HG02759 (cell line): ENCODE measurements around the gene KCNN3.

Experiments used
- ATAC-seq: cut with Tn5 transposase; IDR thresholded peaks from one replicate; pipeline ENCODE4 v1.9.1; 2021; ENCODE audit warnings: mild to moderate bottlenecking, moderate library complexity; ENCODE audit not compliant: unreplicated experiment

KCNN3 gene

DNA sequence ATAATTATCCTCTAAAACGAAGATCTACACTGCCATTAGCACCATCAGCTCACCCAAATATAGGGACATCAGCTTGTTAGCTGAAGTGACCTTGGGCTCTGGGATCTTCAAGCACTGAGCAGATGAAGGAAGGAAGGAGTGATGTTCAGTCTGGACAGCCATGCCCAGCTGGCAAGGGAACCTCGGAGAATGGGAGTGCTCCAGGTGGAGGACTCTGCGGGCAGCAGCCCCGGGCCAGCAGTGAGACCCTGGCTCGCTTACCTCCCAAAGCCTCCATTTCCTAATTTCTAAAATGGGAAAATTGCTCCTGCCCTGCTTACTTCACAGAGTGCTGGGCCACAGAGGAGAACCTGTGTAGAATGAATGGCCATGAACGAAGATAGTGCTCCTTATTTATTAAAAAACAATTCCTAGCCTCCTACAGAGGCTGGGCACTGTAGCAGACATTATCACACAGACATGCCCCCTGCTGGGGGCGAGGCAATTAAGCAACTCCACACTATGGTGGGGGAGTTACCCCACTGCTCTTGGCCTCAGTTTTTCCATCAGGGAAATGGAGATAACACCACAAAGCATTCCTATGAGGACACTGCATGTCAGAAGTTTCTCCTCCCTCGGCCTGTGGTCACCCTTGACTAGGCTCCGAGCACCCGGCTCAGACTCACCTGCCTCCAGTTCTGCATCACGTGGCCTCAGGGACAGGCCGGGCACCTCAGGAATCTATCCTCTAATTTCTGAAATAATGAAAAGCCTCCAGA is 117.6 kb downstream of the KCNN3 start:
- no peak for ATAC-seq

DNA sequence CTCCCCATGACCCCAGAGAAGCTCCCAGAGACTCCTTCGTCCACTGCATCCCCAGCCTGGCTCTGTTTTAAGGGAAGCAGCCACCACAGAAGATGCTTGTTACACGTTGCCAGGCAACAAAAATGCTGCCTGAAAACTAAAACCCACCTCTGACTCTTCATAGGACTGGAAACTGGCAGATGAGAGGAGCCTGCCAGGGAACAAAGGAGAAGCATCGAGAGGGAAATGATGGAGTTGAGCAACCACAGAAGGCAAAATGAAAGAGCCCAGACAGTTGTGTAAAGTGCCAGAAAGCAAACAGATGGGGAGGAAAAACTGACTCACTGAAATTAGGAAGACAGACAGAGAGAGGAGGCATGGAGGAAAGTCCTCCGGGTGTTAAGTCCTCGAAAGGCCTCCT is 118.4 kb downstream of the KCNN3 start:
- no peak for ATAC-seq

DNA sequence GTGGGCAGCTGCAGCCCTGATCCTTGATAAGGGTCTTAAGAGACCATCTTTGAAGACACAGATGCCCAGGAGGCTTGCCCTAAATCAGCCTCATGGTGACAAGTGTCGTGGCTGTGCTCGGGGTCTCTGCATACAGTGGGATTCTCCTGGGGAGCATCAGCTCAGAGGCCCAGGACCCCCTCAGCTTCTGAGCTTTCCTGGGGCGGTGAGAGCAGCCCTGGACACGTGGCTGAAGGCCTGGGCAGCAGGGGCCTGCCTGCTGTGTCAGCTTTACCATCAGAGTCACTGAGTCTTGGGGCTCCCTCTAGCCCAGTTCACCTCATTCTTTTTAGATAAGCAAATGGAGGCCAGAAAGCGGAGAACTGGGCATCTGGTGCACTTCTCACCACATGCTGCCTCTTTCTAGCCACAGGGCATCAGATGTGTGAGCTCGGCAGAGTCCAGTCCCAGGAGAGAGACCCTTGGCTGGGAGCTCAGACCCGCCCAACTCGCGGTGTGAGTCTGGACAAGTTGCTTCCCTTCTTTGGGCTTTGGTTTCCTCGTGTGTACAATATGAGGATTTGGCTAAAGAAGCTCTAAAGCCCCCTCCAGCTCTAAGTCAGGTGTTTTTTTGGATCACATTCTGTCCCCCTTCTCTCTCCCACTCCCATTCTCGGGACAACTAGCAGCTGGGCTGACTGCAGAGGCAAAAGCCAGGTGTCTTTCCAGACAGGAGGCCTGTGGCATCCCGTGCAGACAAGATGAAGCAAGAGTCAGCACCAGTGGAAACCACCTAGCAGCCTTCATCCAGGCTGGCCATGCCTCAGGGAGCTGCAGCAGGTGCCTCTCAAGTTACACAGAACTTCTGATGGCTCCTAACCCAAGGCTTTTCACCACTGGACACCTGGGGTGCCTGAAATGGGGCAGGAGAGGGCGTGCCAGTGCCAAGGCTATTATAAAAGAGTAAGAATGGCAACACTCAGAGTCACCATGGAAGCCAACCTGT is 119.1 kb downstream of the KCNN3 start:
- ATAC-seq: no peak

DNA sequence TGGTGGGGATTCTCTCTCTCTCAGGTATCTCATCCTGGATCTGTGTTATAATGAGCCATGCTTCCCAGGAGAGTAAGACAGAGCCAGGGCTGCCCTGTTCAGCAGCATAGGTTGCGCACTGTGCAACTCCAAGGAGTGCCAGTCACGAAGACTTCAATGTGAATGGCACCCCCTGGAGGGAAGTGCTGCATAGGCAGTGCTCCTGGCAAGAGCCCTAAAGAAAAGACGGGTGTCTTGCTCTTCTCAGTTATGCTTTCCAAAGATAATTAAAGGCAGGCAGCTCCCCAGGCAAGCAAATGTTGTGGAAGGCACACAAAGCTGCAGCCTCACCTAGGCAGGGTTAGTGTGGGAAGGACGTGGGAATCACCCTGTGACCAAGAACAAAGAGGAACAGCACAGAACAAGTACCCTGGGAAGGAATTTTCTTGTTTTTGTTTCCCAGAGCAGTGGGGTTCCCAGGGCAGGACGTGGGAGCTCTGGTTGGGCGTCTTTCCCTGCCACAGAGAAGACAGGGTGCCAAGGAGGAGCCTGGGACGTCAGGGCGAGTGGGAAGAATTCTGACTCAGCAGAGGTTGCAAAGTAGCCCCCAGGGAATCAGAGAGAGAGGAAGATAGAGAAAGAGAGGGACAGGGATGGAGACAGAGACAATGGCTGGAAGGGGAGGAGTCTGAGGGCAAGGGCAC is 120.9 kb downstream of the KCNN3 start:
- ATAC-seq: no peak

DNA sequence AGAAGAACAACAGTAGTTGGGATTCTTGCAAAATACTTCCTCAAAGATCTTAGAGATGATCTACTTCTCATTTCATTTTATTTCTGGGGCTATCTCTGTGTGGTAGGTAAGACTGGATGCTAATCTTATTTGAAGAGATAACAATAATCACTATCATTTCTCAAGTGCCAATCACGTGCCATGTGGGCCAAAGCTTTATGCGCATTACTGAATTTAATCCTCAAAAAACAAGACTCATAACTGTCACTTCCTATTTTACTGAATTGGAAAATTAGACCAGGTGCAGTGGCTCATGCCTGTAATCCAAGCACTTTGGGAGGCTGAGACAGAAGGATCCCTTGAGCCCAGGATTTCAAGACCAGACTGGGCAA is 121.7 kb downstream of the KCNN3 start:
- ATAC-seq: peak; percentile 16

DNA sequence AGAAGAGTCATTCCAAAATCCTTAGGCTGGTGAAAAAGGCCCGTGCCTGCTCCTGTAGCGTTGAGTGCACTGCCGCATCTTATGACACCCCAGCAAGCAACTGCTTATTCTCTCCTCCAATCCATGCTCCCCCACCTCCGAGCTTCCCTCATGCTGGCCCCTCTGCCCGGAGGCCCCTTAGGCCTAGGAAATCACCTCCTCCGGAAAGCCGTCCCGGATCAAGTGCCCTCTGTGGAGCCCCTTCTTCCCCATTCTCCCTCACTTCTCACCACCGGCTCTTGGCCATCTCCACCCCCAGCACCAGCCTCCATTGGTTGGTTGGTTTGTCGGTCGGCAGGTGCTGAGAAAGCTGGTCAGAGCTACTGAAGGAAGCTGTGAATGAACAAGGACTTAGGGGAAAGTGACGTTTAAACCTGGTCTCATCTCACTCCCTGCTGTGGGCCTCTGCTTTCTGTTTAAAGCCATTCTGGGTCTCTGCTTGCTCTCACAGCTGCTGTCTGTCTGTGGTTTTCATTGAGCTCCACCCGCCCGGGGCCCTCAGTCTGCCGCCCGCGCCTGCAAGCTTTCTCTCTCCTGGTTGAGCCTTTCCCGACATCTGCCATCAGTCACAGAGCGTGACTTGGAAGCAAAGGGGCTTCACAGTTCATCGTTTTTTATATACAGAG is 122.2 kb downstream of the KCNN3 start:
- ATAC-seq: peak; percentile 88

DNA sequence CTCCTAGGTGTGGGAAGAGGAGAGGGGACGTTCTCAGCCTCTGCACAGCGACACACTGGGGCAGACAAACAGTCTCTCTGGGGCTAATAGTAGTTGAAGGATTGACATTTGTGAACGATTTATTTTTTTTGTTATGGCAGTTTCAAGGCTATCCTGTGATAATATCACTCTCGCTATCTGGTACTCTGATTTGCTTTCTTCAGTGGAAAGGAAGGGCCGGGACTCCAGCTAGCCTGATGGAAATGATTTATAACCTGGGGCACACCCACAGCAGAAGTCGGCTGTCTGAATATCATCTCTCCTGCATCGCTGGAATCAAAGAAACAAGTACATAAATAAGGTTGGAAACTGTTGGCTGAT is 122.7 kb downstream of the KCNN3 start:
- no peak for ATAC-seq

DNA sequence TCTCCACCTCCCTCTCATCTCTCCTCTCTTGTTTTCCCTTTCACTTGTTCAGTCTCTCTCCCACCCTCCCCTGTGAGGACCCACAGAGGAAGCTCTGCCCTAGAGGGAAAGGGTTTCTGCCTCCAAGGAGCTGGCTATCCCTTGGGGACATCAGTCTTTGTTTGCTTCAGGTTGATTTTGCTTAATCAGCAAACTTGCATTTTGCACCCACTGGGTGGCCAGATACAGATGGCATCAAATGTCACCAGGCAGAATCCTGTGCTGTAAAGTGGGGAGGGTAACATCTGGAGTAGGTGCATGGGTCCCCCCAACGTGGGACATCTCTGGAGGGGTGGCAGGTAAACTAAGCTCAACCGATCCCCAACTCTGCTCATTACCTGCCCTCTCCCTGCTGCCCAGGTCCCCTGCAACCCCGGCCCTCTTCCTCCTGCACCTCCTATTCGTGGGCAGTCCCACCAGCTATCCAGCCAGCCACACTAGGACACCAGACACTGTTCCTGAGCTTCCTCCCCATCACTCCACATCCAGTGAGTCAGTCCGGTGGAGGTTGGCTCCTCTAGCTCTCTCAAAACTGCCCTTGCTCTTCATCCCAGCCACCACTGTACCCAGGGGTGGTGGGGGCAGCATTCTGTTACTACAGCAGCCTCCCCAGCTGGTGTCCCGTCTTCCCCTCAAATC is 123.3 kb downstream of the KCNN3 start:
- ATAC-seq: no peak

DNA sequence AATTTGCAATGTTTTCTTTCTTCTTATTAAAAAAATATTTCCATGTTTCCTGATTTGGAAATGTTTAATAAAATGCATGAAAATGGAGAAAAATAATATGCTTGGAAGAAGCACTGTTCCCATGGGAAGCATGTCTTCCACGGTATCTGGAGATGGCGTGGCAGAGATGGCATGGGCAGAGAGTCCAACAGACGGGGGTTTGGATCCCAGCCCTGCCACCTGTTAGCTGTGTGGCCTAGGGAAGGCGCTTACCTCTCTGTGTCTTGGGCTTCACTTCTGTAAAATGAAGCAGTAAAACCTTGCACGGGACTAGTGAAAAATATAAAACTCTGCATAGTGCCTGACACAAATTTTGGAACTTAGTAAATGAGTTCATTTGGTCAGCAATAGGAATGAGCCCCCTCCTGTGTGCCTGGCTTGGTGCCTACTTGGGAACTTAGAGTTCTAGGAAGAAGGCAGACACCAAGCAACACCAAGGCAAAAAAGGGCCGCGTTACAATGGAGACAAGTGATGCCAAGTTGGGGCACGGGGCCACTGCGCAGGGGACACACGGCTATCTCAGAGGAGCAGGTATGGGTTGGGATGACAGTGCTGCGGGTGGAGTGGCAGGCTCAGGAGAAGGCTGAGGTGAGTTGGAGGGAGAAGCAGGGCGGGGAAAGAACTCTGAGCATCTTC is 124.2 kb downstream of the KCNN3 start:
- no peak for ATAC-seq

DNA sequence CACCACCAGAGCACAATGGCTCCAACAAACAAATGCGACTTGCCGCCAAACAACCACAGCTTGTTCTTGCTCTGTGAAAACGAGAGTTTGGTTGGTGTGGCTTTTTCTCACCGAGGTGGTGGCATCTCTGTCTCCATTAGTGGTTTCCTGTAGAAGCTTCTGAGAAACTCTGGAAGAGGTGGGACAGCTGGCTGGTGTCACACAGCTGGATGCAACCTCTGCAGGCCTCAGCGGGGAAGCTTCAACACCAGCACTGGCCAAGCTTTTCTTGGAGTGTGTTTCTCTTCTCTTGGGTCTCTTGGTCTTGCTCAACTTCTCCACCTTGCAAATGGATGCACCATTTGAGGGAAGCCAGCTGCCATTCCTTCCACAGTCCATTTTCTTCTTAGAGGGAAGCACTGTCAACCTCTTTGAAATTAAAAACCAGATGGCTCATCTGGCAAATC is 124.8 kb downstream of the KCNN3 start:
- no peak for ATAC-seq

DNA sequence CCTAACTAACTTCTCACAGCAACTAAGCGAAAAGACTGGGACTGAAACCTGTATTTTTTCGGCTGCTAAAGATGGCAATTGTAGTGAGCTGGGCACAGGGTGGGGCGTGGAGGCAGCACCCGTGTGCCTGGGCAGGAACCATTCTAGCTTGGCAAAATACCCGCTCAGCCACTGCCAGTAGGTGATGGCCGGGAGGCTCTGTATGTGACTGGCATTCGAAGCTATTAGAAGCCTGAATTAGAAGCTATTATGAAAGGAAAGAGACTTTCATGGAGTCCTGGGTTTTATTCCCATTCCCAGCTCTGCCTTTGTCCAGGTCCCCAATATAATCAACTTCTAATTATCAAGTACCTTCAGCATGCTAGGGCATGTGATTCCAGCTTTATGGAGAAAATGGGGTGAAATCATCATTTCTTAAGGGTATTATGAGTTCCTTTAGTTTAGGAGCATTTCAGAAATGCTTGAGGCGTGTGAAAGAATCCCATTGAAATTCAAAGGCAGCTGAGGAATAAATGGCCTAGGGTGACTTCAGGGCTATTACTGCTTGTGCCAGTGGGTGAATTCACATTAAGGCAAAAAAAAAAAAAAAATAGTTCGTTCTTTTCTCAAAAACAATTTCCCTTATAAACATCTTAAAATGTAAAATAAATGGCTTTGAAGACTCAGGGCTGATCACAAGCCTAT is 125.6 kb downstream of the KCNN3 start:
- no peak for ATAC-seq

DNA sequence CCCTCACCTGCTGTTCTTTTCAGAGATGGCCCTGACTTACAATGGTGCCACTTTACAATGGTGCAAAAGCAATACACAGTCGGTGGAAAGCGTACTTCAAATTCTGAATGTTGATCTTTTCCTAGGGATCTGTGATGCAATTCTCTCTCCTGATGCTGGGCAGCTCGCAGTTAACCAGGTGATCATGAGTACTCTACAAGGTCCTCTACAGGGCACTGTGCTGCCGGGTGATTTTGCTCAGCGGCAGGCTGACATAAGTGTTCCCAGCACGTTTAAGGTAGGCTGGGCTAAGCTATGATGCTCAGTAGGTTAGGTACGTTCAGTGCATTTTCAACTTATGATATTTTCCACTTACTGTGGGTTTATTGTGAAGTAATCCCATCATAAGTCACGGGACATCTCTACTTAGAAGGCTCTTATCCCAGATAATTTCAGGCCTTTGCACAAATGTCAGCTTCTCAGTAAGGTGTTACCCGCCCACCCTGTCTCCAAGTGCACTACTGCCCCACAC is 126.5 kb downstream of the KCNN3 start:
- ATAC-seq: no peak

DNA sequence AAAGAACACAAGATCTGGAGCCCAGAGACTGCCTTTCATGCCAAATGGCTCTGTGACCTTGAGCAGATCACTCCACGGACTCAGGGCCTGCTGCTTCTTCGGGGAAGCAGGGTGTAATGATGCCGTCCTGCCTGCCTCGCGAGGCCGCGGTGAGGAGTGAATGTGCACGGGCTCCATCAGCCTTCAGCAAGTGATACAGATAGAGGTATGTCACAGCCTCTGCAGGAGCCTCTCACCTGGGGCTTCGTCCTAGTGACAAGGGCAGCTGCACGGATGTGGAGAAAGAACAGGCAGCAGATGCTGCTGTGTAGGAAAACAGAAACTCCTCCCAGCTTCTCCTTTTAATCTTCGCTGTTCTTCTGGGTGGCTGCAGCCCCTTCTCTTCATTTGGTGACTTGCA is 127.5 kb downstream of the KCNN3 start:
- ATAC-seq: no peak

DNA sequence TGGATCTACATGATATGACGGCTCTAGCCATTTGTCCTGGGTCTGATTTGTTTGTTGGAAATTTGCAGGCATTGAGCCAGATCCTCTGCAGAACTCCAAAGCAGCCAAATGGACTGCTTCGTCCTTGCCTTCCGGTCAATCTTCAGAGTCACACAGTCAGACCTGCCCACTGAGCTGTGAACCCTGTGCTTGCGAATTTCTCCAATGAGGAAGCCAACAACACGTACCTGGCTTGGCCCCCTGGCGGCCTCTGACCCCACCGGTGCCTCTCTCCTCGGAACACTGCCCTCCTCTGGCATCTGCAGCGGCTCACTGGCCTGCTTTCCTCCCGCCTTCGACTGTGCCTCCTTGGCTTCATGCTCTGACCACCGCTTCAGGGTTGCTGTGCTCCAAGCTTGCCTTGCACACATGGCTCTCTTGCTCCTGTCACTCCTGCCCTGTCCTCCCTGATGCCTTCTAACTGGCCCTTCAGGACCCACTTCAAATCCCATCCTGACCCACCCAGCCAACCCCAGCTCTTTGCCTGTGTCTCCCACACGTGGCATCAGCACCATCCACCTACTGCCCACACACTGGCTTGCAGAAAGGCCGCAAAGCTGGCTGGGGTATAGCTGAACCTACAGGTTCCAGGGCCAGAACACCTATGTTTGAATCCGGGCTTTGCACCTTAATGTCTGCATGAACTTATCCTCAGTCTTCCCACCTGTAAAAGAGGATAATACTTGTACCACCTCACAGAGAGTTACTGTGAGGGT is 128.2 kb downstream of the KCNN3 start:
- ATAC-seq: no peak

DNA sequence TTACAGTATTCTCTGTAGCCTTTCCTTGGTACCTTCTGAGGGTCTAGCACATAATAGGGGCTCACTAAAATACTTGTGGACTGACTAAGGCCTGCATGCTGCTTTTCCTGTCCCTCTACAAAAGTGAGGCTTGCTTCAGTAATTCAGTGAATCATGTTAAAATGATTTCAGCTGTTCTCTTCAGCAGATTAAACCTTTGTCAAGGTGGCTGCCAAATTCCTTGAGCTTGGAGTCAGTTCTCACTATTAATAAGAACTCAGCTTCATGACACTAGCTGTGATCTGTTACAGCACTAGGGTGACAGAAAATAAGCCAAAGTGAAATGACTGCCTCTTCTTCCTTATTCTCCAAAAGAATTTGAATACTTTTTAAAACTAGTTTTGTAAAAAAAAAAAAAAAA is 128.8 kb downstream of the KCNN3 start:
- no peak for ATAC-seq

DNA sequence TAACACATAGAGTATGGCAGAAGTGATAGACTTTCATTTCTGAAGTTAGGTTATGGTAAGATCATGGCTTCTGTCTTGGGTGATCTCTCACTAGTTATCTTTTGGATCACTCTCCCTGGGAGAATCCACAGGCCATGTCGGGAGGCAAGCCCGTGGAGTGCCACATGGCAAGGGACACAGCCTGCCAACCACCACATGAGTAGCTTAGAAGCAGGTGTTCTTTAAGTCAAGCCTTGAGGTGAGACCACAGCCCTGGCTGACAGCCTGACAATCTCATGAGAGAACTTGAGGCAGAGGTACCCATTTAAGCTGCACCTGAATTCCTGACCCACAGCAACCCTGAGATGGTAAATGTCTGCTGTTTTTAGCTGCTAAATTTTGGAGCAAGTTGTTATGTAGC is 130.4 kb downstream of the KCNN3 start:
- no peak for ATAC-seq

DNA sequence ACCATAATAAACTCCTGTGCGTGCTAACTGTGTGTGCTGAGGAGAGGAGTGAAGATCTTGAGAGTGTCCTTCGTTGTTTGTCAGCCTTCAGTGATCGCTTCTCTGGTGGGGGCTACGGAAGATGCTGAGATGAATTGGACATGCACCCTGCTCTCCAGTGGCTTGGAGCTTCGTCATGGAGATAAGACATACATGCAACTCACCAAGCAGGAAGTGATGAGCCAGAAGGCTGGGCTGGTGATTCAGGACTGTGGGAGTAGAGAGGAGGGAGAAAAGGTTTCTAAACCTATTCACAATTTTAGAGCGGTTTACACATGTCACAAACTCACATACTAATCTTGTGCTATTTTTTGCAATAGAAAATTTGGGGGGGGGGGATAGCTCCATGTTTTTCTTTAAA is 133.2 kb downstream of the KCNN3 start:
- no peak for ATAC-seq

DNA sequence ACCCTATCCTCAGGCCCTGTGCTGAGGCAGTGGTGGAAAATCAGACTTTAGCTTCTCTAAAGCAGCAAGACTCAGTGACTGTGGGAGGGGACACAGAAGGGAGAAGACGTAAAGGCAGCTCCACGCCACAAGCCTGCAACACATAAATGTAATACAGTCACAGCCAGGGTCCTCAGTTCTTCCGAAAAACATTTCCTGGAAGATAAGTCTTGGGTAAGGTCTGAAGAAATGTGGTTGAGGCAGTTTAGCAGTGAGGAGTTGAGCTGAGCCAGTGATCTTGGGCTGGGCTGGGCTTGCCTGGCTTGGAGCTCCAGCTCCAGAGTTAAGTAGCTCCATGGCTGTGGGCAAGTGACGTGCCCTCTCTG is 134.3 kb downstream of the KCNN3 start:
- ATAC-seq: no peak
